Choroid plexus epithelial cell (primary cell): ENCODE measurements around the gene GPR180.
A peak's percentile ranks its signal among the peaks of the same experiment; 100 is the strongest.

ENCODE experiments used
- DNase-seq: peaks from one replicate; pipeline ENCODE4 v3.0.0-alpha.2; 2010; ENCODE audit warnings: low read depth
- H3K4me3 ChIP-seq: 2 replicates; pipeline ENCODE4 v1.5.1; 2011; ENCODE audit warnings: low read depth, mild to moderate bottlenecking, control low read depth, low read length, moderate library complexity
- CTCF ChIP-seq: conservative IDR thresholded peaks from 2 replicates; pipeline ENCODE4 v1.5.1; 2011; ENCODE audit warnings: low read depth, mild to moderate bottlenecking, control low read depth, inconsistent platforms, low read length, moderate library complexity

GPR180 gene

GRCh38 chr13:94558716-94559115 lies 42.9 kb upstream of the GPR180 start:
- peak; percentile 5 for DNase-seq
- no peak overlapping the region for H3K4me3 ChIP-seq
- no peak for TF ChIP-seq CTCF

GRCh38 chr13:94559222-94559795 lies 42.3 kb upstream of the GPR180 start:
- DNase-seq: no peak
- no peak overlapping the region for H3K4me3 ChIP-seq
- TF ChIP-seq CTCF: no peak

- DNase-seq: no peak
- no peak for TF ChIP-seq CTCF
These were observed 41.5 kb upstream of the GPR180 start for GRCh38 chr13:94560116-94560515.

GRCh38 chr13:94561126-94561525 lies 40.5 kb upstream of the GPR180 start:
- DNase-seq: no peak
- no peak for TF ChIP-seq CTCF
- no peak overlapping the region for H3K4me3 ChIP-seq

More at GRCh38 chr13:94560116-94560515, 41.5 kb upstream of the GPR180 start:
- no peak overlapping the region for H3K4me3 ChIP-seq

- TF ChIP-seq CTCF: no peak
- no peak overlapping the region for H3K4me3 ChIP-seq
- DNase-seq: no peak
These were observed 34.1 kb upstream of the GPR180 start for GRCh38 chr13:94567581-94567980.

- no peak for DNase-seq
- no peak overlapping the region for H3K4me3 ChIP-seq
- TF ChIP-seq CTCF: no peak
These were observed 33.2 kb upstream of the GPR180 start for GRCh38 chr13:94568443-94568842.

- TF ChIP-seq CTCF: no peak
- no peak for DNase-seq
- no peak overlapping the region for H3K4me3 ChIP-seq
These were observed 32.0 kb upstream of the GPR180 start for GRCh38 chr13:94569615-94570014.
